Nucleus accumbens (tissue), 56 donors: ENCODE results near the gene PTPRN.
A peak's percentile ranks its signal among the peaks of the same experiment; 100 is the strongest.

Experiments used
- DNase-seq, 56 donors: peaks; one replicate each; lab custom pipeline; 2025; lab: John Stamatoyannopoulos, UW

PTPRN gene

GRCh38 chr2:219308142-219309101 lies 779 bp downstream of the PTPRN start:
- peak in 20 of 56 donors; percentile 12 to 68 (median 34) for DNase-seq

- no peak for DNase-seq
These were observed 3.2 kb downstream of the PTPRN start for GRCh38 chr2:219306047-219306446.

GRCh38 chr2:219304223-219304622 lies 5.0 kb downstream of the PTPRN start:
- no peak for DNase-seq

GRCh38 chr2:219302412-219302968 lies 6.7 kb downstream of the PTPRN start:
- no peak for DNase-seq

- DNase-seq = no peak
These were observed 9.2 kb downstream of the PTPRN start for GRCh38 chr2:219300022-219300421.

DNA sequence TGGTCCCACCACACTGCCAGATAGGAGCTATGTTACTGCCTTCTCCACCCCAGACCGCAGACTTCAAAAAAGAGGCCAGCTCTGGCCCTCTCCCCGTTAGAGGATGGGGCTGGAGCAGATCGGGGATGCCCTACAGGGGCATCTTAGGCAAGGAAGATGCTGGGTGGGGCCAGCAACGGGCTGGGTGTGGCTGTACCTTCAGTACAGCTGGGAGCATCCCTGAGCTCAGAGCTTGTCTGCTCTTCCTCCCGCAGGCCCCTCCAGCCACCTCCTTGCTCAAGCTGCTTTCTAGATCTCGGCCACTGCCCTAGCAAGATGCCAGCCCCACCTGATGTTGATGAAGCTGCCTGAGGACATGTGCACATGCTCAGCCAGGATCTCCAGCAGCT lies 9.8 kb downstream of the PTPRN start:
- DNase-seq = no peak

- peak in 53 of 56 donors; percentile 36 to 92 (median 74) for DNase-seq
These were observed 10.3 kb downstream of the PTPRN start for GRCh38 chr2:219298759-219299371.

DNA sequence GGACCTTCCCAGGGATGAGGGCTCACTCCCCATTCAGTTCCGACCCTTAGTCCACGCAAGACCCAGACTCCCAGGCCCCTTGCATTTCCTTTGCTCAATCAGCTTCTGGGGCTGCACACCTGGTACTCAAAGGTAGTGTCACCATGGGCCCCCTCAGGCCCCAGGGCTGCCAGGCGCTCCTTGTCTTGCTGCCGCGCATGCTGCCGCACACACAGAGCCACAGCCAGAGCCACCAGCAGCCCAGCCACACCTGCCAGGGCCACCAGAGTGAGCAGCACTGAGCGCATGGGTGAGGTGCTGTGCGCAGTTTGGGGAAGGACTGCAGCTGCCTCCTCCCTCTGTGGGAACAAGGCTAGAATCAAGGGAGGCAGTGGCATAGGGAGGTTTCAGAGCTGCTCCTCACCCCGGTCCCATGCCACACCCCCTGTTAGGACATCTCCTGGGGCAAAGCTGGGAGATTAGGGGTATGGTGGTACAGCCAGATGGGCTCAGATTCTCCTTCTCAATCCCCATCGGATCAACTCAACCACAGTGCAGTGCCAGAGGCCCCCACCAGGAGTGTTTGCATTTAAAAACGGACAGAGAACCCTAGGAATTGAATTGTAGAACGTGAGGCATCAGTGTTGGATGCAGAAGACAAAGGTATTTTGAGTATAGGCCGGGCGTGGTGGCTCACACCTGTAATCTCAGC lies 11.3 kb downstream of the PTPRN start:
- DNase-seq = no peak

DNA sequence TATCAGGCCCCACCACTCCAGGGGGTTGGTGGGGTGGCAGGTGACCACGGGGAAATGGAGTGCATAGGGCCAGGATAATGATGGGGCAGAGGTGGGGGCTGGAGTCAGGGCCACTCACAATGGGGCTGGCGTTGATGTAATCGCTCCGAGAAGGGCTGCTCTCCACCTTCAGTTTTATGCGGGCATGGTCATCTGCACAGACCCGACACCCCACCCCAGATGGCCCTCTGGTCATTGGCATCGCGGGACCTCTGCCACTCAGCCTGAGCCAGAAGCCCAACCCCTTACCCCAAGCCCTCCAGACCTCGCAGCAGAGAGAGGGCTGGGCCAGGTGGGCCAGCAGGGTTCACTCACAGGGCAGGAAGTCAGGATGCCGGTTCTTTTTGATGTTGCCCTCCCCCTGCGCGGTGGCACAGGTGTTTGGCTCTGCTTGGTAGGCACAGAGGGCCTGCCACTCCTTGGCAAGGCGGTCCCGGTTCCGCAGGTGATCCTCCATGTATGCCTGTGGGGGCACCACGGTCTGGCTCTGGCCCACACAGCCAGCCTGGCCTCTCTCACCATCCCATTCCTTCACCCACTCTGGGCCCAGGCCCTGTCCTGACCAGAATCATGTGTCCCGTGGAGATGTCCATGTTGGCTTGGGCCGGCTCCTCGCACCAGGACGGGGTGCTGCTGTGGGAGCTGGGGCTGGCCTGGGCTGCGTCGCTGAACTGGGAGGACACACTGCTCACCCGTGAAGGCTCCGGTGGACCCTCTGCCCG lies 12.4 kb downstream of the PTPRN start:
- DNase-seq = no peak

GRCh38 chr2:219296142-219296541 lies 13.1 kb downstream of the PTPRN start:
- DNase-seq = no peak

GRCh38 chr2:219294356-219295351 lies 14.5 kb downstream of the PTPRN start:
- peak in 47 of 56 donors; percentile 36 to 90 (median 68) for DNase-seq

GRCh38 chr2:219293736-219294231 lies 15.4 kb downstream of the PTPRN start:
- DNase-seq = no peak

GRCh38 chr2:219292616-219293015 lies 16.6 kb downstream of the PTPRN start:
- no peak for DNase-seq

GRCh38 chr2:219291910-219292490 lies 17.2 kb downstream of the PTPRN start:
- DNase-seq = no peak

DNA sequence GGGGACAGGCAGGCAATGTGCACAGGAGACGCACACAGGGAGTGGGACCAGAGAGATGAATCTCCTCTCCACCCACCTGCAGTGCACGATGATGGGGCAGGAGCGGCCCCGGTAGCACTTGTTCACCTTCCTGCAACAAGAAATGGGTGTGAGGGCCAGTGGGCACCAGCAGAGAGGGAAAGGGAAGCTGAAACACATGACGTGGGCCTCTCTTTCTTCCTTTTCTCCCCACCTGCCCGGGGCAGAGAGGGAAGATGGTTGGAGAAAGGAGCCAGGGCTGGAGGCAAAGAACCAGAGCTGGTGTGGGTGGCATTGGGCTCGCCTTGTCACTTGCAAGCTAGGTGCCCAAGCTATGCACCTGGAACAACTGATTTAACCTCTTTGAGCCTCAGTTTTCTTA lies 17.8 kb downstream of the PTPRN start:
- no peak for DNase-seq

DNA sequence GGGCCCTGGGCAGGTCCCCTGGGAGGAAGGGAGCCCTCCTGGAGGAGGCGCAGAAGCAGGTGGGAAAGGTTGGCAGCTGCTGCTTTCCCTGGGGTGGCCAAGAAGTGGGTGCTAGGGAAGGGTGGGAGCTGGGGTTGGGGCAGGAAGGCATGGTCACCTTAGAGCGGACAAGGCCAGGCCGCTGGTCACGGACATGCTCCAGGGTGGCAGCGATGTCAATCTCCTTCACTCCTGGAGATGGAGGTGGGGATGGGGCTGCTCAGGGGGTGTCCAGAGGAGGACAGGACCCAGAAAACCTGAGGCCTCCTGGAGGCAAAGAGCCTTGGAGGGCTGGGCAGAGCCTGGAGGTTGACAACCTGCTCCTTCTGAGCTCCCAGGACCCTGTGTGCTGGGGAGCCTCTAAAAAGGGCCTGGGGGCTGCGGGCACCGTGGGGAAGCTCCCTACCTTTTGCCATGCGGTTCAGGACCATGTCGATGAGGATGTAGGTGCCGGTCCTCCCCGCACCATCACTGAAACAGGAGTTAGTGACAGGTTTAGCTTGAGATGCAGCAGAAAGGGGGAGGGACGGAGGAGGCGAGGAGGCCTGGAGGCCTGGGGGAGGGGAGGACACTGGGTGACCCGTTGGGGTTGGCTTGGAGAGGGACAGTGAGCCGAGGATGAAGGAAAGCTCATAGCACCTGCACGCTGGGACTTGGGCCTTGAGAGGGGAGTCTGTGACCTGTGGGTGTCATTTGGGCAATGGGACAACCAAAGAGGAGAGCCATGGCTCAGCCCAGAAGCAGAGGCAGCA lies 18.6 kb downstream of the PTPRN start:
- no peak for DNase-seq
